Panc1 (cell line): Measurements from ENCODE around the gene VASH2. TPM values are rescaled to one million over a fixed set of nuclear protein-coding genes. Genes with fewer than 3 reads are reported as not detected.
"Not testable (repeated sequence)": the region's sequence is repeated elsewhere in the genome, so short reads cannot be mapped to it uniquely, and the experiment has no call there.

ENCODE experiments used
- ATAC-seq: fragments of 200-7000 bp; cut with Tn5 transposase; 2 replicates; pipeline ENCODE4 v1.9.1; 2020; ENCODE audit warnings: mild to moderate bottlenecking, moderate library complexity
- BruUV-seq: library from RNA; stranded (reverse); fragments of 400-500 nt; replicated peaks from 2 replicates; lab custom pipeline; 2021; lab: Mats Ljungman, UMichigan
- CTCF ChIA-PET: fragments of 300-600 bp; sonication (Branson Sonifier 250); formaldehyde crosslinking; loops from one replicate; lab custom pipeline; 2022; ENCODE audit warnings: antibody characterized with exemption; lab: Charles Lee
- POLR2A ChIA-PET: fragments of 300-600 bp; sonication (Branson Sonifier 250); formaldehyde crosslinking; loops from one replicate; lab custom pipeline; 2022; ENCODE audit warnings: antibody characterized with exemption; lab: Charles Lee
- DNase-seq: peaks from one replicate; pipeline ENCODE4 v3.0.0-alpha.2; 2010; ENCODE audit warnings: low read depth, low spot score
- H3K27ac ChIP-seq: 2 replicates; pipeline ENCODE4 v1.5.1; 2011; ENCODE audit warnings: mild to moderate bottlenecking, low read length, inconsistent platforms
- H3K27me3 ChIP-seq: fragments of 200-500 bp; sonication (Bioruptor generic); 2 replicates; pipeline ENCODE4 v1.6.0; 2014; ENCODE audit warnings: low read length, inconsistent platforms; ENCODE audit not compliant: control insufficient read depth, insufficient read depth
- H3K36me3 ChIP-seq: fragments of 200-500 bp; sonication (Bioruptor generic); 2 replicates; pipeline ENCODE4 v1.5.1; 2014; ENCODE audit warnings: inconsistent platforms, mild to moderate bottlenecking, low read length, moderate library complexity; ENCODE audit not compliant: control insufficient read depth, insufficient read depth
- H3K4me1 ChIP-seq: 2 replicates; pipeline ENCODE4 v1.5.1; 2011; ENCODE audit warnings: inconsistent platforms, mild to moderate bottlenecking, low read length, moderate library complexity; ENCODE audit not compliant: control insufficient read depth, insufficient read depth
- H3K4me3 ChIP-seq, 2 experiments: 2 replicates each; pipeline ENCODE4 v1.5.1; 2011 to 2012; ENCODE audit warnings: low read depth in 2 of 2, low read length in 2 of 2, mild to moderate bottlenecking in 2 of 2, inconsistent platforms in 1 of 2, moderate library complexity in 1 of 2
- H3K9me3 ChIP-seq: fragments of 200-500 bp; sonication (Bioruptor generic); 2 replicates; pipeline ENCODE4 v1.5.1; 2014; ENCODE audit warnings: low read depth, mild to moderate bottlenecking, inconsistent platforms, low read length, moderate library complexity; ENCODE audit not compliant: control insufficient read depth, insufficient read depth
- POLR2AphosphoS5 ChIP-seq: IDR thresholded peaks from 2 replicates; pipeline ENCODE4 v1.6.1; 2012; ENCODE audit warnings: mild to moderate bottlenecking, low read depth, low read length, moderate library complexity
- SIN3A ChIP-seq: IDR thresholded peaks from 2 replicates; pipeline ENCODE4 v1.6.1; 2012; ENCODE audit warnings: low read depth, mild to moderate bottlenecking, low read length, moderate library complexity, borderline replicate concordance; ENCODE audit not compliant: insufficient read depth
- TCF7L2 ChIP-seq: IDR thresholded peaks from 2 replicates; pipeline ENCODE4 v1.6.1; 2011; ENCODE audit warnings: mild to moderate bottlenecking, low read depth, low read length, inconsistent platforms
- in situ Hi-C: cut with HindIII; loops from 2 replicates; pipeline ENCODE4 v1.10.0; 2016; ENCODE audit warnings: low sequenced_read_pairs, low pct_unique_long_range_greater_than_20kb
- intact Hi-C: fragments of 100-400 bp; cut with micrococcal nuclease; formaldehyde crosslinking; loops from one replicate; pipeline ENCODE4 v1.10.0; 2022; ENCODE audit not compliant: unreplicated experiment
- total RNA-seq: library from RNA; stranded (reverse); gene quantifications from one replicate; pipeline ENCODE4 v1.2.1, GENCODE V29; 2021; ENCODE audit not compliant: unreplicated experiment
- TF ChIP-seq, protein P1 (sequence below), 2 experiments: IDR thresholded peaks; 2 replicates each; pipeline ENCODE4 v1.6.1; 2011 to 2012; ENCODE audit warnings: low read depth in 2 of 2, control low read depth in 1 of 2, low read length in 1 of 2, mild to moderate bottlenecking in 1 of 2, moderate library complexity in 1 of 2; ENCODE audit not compliant: insufficient read depth in 1 of 2
- TF ChIP-seq, protein P2 (sequence below): fragments of 450-650 bp; IDR thresholded peaks from 2 replicates; pipeline ENCODE4 v1.5.1; 2017; ENCODE audit warnings: mild to moderate bottlenecking

The VASH2 gene
- total RNA-seq, 1 experiment from 2014 or later: 1.7 TPM

DNA sequence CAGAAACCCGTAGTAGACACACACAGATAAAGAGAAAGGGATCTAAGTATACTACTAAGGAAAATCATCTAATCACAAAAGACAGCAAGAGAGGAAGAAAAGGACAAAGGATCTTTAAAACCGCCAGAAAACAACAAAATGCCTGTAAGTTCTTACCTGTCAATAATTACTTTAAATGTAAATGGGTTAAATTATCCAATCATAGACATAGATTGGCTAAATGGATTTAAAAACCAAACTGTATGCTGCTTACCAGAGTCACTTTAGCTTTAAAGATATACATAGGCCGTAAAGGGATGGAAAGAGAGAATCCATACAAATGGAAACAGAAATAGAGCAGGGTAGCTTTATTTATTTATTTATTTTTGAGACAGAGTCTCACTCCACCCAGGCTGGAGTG is 48.3 kb upstream of the VASH2 start:
- no peak for DNase-seq
- H3K4me1 ChIP-seq: no peaks in the 10 kb centered on the region
- H3K9me3 ChIP-seq: no peaks in the 10 kb centered on the region
- ChIA-PET CTCF (no interaction called here), POLR2A (no interaction called here)
- H3K36me3 ChIP-seq: peaks cover 6% of the 10 kb centered on the region; the same call in 1 of the 2 replicates
- in situ Hi-C loops: no loop called here
- H3K27ac ChIP-seq: no peak overlapping the region
- intact Hi-C loops: no loop called here
- H3K27me3 ChIP-seq: no peaks in the 10 kb centered on the region
- ATAC-seq: no peak
- no peak overlapping the region for H3K4me3 ChIP-seq
- TF ChIP-seq POLR2AphosphoS5 (no peak), TCF7L2 (no peak), SIN3A (no peak)
- TF ChIP-seq, protein P1, sequence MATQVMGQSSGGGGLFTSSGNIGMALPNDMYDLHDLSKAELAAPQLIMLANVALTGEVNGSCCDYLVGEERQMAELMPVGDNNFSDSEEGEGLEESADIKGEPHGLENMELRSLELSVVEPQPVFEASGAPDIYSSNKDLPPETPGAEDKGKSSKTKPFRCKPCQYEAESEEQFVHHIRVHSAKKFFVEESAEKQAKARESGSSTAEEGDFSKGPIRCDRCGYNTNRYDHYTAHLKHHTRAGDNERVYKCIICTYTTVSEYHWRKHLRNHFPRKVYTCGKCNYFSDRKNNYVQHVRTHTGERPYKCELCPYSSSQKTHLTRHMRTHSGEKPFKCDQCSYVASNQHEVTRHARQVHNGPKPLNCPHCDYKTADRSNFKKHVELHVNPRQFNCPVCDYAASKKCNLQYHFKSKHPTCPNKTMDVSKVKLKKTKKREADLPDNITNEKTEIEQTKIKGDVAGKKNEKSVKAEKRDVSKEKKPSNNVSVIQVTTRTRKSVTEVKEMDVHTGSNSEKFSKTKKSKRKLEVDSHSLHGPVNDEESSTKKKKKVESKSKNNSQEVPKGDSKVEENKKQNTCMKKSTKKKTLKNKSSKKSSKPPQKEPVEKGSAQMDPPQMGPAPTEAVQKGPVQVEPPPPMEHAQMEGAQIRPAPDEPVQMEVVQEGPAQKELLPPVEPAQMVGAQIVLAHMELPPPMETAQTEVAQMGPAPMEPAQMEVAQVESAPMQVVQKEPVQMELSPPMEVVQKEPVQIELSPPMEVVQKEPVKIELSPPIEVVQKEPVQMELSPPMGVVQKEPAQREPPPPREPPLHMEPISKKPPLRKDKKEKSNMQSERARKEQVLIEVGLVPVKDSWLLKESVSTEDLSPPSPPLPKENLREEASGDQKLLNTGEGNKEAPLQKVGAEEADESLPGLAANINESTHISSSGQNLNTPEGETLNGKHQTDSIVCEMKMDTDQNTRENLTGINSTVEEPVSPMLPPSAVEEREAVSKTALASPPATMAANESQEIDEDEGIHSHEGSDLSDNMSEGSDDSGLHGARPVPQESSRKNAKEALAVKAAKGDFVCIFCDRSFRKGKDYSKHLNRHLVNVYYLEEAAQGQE (IDR thresholded peaks at IDR 0.05; ENCODE audit: insufficient read depth in 1 of 2, low read depth in 2 of 2, low read length in 1 of 2): no peak
- TF ChIP-seq, protein P2, sequence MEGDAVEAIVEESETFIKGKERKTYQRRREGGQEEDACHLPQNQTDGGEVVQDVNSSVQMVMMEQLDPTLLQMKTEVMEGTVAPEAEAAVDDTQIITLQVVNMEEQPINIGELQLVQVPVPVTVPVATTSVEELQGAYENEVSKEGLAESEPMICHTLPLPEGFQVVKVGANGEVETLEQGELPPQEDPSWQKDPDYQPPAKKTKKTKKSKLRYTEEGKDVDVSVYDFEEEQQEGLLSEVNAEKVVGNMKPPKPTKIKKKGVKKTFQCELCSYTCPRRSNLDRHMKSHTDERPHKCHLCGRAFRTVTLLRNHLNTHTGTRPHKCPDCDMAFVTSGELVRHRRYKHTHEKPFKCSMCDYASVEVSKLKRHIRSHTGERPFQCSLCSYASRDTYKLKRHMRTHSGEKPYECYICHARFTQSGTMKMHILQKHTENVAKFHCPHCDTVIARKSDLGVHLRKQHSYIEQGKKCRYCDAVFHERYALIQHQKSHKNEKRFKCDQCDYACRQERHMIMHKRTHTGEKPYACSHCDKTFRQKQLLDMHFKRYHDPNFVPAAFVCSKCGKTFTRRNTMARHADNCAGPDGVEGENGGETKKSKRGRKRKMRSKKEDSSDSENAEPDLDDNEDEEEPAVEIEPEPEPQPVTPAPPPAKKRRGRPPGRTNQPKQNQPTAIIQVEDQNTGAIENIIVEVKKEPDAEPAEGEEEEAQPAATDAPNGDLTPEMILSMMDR: no peak
- BruUV-seq: no TSS peak

DNA sequence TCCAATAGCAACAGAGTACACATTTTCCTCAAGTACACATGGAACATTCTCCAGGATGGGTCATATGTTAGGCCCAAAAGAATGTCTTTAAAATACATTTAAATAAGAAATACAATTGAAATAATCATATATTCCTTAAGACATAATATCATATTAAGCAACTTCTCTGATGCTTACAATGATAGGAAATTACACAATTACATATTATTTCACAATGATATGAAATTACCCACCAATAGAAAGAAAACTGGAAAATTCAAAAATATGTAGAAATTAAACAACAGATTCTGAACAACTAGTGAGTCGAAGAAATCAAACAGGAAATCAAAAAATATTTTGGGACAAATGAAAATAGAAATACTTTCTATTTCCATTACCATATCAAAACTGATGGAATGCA is 46.7 kb upstream of the VASH2 start:
- Histone ChIP-seq H3K4me3 (no peak overlapping the region), H3K36me3 (no peaks in the 10 kb centered on the region; the same call in 1 of the 2 replicates), H3K27ac (no peak overlapping the region), H3K9me3 (no peaks in the 10 kb centered on the region), H3K27me3 (no peaks in the 10 kb centered on the region), H3K4me1 (no peaks in the 10 kb centered on the region)
- TF ChIP-seq, protein P2: no peak
- TF ChIP-seq POLR2AphosphoS5 (no peak), TCF7L2 (no peak), SIN3A (no peak)
- TF ChIP-seq, protein P1 (IDR thresholded peaks at IDR 0.05; ENCODE audit: insufficient read depth in 1 of 2, low read depth in 2 of 2, low read length in 1 of 2): no peak
- DNase-seq (no peak), ATAC-seq (no peak)
- intact Hi-C loops (no loop called here), in situ Hi-C loops (no loop called here)
- BruUV-seq: no TSS peak
- CTCF ChIA-PET: no interaction called here
- POLR2A ChIA-PET: no interaction called here

DNA sequence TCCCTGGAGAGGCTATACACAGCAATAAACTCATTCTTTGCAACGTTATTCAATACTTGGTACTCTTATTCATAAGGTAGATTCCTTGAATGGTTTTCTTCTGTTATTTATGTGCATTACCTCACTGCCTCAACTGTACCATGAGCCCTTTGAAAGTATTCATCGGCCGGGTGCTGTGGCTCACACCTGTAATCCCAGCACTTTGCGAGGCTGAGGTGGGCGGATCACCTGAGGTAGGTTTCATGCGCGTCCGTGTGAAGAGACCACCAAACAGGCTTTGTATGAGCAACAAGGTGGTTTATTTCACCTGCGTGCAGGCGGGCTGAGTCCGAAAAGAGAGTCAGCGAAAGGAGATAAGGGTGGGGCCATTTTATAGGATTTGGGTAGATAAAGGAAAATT is 42.3 kb upstream of the VASH2 start:
- H3K9me3 ChIP-seq, H3K27me3 ChIP-seq, in situ Hi-C loops, H3K36me3 ChIP-seq, POLR2A ChIA-PET, intact Hi-C loops, H3K4me1 ChIP-seq, DNase-seq, BruUV-seq, H3K27ac ChIP-seq, CTCF ChIA-PET, ATAC-seq, H3K4me3 ChIP-seq: not testable (repeated sequence)
